GM12865 (cell line): Measurements from ENCODE around the gene ZFPL1.

Experiments used
- DNase-seq: peaks from one replicate; pipeline ENCODE4 v3.0.0; 2010; ENCODE audit warnings: low read depth
- H3K4me3 ChIP-seq: 2 replicates; pipeline ENCODE4 v1.5.1; 2011; ENCODE audit warnings: mild to moderate bottlenecking, low read depth, low read length, control low read depth
- TF ChIP-seq, protein P1 (sequence below): IDR thresholded peaks from 2 replicates; pipeline ENCODE4 v1.5.1; 2011; ENCODE audit warnings: low read length, control low read depth, low read depth, inconsistent platforms; ENCODE audit not compliant: insufficient read depth; ENCODE audit errors: missing control alignments

ZFPL1 gene

DNA sequence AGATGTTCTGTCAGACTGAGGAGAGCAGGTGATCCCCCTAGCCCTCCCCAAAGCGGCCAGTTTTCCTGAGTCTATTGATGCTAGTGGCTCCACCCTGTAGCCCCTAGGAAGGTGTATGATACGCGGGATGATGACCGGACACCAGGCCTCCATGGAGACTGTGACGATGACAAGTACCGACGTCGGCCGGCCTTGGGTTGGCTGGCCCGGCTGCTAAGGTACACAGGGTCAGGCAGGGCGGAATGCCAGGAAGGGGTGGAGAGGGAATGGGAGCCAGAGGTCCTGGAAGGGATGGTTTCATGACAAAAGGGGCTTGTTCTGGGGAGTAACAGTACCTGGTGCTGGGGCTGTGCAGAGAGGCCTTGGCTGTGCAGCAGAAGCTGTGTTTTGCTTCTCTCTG is 3.2 kb downstream of the ZFPL1 start:
- TF ChIP-seq, protein P1, sequence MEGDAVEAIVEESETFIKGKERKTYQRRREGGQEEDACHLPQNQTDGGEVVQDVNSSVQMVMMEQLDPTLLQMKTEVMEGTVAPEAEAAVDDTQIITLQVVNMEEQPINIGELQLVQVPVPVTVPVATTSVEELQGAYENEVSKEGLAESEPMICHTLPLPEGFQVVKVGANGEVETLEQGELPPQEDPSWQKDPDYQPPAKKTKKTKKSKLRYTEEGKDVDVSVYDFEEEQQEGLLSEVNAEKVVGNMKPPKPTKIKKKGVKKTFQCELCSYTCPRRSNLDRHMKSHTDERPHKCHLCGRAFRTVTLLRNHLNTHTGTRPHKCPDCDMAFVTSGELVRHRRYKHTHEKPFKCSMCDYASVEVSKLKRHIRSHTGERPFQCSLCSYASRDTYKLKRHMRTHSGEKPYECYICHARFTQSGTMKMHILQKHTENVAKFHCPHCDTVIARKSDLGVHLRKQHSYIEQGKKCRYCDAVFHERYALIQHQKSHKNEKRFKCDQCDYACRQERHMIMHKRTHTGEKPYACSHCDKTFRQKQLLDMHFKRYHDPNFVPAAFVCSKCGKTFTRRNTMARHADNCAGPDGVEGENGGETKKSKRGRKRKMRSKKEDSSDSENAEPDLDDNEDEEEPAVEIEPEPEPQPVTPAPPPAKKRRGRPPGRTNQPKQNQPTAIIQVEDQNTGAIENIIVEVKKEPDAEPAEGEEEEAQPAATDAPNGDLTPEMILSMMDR: no peak
- no peak overlapping the region for H3K4me3 ChIP-seq
- no peak for DNase-seq

DNA sequence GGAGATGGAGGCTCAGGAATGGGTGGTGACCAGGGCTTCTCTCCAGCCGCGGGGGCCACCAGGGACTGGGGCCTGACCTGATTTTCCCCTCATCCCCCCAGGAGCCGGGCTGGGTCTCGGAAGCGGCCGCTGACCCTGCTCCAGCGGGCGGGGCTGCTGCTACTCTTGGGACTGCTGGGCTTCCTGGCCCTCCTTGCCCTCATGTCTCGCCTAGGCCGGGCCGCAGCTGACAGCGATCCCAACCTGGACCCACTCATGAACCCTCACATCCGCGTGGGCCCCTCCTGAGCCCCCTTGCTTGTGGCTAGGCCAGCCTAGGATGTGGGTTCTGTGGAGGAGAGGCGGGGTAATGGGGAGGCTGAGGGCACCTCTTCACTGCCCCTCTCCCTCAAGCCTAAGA is 3.8 kb downstream of the ZFPL1 start:
- TF ChIP-seq, protein P1: no peak
- H3K4me3 ChIP-seq: no peak overlapping the region
- no peak for DNase-seq

- H3K4me3 ChIP-seq: no peak overlapping the region
- no peak for DNase-seq
- TF ChIP-seq, protein P1: no peak
Measured at GRCh38 chr11:65089621-65090020, 5.6 kb downstream of the ZFPL1 start.

- TF ChIP-seq, protein P1: no peak
- DNase-seq: no peak
- no peak overlapping the region for H3K4me3 ChIP-seq
Measured at GRCh38 chr11:65090628-65091027, 6.6 kb downstream of the ZFPL1 start.

- H3K4me3 ChIP-seq: peak overlapping the region; percentile 76
- DNase-seq: no peak
- TF ChIP-seq, protein P1: no peak
Measured at GRCh38 chr11:65095427-65095826, 11.4 kb downstream of the ZFPL1 start.

DNA sequence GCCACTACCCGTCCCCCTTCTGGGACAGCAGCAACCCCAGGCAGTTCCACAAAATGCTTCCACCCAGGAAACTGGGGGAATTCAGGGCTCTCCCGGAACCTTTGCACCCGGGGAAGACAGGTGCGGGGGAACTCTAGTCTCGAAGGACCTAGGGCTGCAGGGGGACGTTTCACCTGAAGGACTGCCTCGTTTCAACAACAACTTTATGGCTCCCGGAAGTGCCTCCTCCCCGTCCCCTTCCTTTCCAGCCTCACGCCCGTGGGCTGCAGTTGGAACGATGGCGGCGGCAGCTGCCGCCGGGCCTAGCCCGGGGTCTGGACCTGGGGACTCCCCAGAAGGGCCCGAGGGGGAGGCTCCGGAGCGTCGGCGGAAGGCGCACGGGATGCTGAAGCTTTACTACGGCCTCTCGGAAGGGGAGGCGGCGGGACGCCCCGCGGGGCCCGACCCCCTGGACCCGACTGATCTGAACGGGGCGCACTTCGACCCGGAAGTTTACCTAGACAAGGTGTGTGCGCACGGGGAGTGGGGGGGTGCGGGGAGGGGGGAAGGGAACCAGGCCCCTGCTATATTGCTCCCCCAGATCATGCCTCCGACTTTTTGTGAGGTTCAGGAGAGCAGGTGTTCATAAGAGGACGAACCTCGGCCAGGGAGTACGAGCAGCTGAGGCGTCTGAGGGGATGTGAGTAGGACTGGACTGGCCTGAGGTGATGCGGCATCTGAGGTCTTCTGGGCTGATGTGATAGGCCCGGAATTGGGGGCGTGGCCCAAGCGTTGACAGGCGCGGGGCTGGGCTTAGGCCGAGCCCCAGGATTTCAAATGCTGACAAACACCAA is 12.2 kb downstream of the ZFPL1 start, which contains the start of gene VPS51:
Gene VPS51 (plus strand): TSS at position 241 of the 833 bp plus-strand sequence. CDS start 37 bp downstream, at position 278.
- peak; percentile 95 for DNase-seq
- peak within 1 kb of the TSS; percentile 76 for H3K4me3 ChIP-seq
- TF ChIP-seq, protein P1: no peak
